ENCODE data around the gene SVEP1. TPM values are rescaled to one million over a fixed set of nuclear protein-coding genes. Genes with fewer than 3 reads are reported as not detected.
A peak's percentile ranks its signal among the peaks of the same experiment; 100 is the strongest.

The SVEP1 gene
- total RNA-seq, 1 donor from 2014 or later = 44.6 TPM

DNA sequence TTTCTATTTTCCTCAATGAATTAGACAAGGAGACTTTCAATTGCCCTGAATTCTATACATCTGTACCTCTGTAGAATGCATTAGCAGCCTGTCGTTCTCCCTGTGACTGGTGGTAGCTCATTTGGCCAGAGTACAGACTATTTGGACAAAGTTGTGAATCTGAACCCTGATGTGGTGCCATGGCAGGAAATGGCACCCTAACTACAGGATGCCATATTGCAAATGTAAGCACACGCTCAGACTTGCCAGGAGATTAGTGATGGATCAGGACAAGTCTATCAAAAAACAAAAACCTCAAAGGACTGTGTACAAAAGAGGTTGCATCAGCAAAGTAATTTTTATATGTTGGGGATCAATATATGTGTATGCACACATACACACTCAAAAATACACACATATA, 58.3 kb downstream of the SVEP1 start:
- DNase-seq = no peak

DNA sequence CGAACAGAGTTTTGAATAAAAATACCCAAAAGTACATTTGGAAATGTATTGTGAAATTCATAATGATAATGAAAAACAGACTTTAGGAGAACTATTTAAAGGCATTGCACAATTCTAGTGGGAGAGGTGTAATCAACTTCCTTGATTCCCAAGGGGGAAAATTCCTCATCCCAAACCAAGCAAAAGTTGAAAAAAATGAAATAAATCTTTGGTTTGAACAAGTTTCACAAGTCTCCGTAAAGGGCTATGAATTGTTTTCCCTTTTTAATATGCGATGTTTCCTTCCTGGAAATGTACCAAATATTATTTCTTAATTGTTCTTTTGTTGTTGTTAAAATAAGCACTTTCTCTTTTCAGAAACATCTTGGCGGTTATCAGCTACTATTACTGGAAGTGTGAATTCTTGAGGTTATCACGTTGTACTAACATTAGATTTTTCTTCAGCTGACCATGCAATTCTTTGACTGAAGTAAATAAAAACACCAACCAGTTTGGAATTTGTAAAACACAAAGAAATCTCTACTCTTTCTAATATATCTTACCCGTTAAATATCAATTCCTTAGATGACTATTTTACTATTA, 59.3 kb downstream of the SVEP1 start:
- peak; percentile 65 for DNase-seq

DNA sequence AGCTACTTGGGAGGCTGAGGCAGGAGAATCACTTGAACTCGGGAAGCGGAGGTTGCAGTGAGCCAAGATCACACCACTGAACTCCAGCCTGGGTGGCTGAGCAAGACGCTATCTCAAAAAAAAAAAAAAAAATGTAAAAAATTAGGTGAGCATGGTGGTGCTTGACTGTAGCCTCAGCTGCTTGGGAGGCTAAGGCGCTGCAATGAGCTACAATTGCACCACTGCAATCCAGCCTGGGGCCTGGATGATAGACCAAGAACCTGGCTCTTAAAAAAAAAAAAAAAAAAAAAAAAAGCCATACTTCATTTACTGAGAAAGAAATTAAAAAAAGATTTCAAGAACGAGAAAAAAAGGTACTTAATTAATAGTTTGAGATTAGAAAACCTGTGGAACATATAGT, 62.1 kb downstream of the SVEP1 start:
- DNase-seq = no peak

DNA sequence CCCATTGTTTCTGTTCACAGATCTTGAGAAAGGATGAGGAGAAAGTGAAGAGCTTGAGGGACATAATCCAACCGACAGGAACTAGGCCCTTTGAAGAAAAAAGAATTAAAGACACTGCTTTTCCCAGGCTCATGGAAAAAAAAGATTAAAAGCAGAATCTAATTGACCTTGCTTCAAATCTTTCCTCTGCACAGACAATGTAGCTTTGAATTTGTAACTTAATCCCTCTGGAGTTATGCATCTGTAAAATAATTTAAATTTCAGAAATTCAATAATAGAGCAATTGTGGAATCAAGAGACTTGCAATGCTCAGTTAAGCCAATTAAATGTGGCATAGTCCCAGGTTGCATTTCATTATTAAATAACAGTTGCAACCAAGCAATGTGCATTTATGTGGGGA, 64.6 kb downstream of the SVEP1 start:
- DNase-seq = no peak

DNA sequence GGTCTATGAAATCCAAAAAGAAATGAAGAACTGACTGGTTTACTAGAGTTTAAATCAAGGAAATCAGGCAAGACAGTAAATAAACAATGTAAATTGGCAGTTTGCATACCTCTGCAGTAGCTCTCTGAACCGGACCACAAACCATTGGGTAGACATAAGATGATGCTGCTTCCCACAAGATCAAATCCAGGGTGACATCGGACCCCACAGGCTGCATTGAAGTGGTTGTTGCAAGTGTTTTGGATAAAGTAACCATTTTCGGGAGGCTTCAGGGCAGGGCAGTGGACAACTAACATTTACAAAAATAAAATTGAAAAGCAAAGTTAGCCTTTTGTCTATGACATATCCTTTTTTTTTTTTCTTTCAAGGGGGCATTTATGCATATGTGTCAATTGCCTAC, 66.7 kb downstream of the SVEP1 start:
- no peak for DNase-seq

DNA sequence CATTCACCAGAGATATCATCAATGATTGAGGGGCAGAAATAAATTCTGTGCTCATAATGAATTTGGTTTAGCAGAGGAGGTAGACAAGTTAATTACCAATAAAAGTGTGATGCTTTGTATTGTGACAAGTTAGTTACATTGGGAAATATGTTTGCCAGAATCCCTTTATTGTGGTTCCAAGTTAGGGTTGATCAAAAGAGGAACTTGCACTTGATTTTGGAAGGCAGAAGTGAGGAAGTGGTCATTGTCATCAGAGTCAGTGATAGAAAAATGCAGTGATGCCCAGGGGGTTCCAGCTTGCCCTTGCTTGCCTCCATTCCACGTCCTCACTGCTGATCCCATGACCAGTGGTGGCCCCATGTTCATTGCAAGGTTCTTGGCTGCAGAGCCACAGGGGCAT, 69.7 kb downstream of the SVEP1 start:
- no peak for DNase-seq

DNA sequence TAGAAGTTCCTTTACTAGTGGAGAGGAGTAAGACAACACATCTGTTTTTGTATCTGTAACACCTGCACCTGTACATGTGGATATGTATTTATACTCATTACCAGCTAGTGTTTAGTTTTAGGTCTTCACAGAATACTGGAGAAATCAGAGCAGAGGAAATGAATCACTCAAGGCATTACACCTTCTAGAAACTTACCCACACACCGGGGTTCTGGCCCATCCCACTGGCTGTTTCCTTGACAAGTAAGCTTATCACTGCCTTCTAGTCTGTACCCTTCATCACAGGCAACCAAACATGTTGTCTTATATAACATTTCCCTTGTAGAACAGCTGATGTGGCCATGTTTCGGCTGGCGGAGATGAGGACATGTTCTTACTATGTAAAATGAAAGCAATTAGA, 76.7 kb downstream of the SVEP1 start:
- DNase-seq = no peak

DNA sequence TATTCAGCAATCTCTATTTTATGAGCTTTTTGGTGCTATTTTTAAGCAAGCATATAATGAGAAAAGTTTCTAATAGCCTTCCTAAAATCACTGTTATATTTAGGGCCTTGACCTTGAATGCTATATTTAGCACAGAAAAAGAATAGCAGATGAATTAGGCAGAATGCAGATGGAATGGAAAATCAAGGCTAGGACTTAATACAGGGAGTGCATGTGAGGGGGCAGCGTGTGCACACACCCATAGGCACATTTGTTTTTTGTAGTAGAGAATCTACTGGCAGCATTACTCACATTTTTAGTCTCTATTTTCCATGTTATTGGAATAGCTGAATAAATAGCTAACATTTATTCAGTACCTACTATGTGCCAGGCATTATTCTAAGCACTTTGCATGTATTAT, 79.9 kb downstream of the SVEP1 start:
- DNase-seq = no peak

DNA sequence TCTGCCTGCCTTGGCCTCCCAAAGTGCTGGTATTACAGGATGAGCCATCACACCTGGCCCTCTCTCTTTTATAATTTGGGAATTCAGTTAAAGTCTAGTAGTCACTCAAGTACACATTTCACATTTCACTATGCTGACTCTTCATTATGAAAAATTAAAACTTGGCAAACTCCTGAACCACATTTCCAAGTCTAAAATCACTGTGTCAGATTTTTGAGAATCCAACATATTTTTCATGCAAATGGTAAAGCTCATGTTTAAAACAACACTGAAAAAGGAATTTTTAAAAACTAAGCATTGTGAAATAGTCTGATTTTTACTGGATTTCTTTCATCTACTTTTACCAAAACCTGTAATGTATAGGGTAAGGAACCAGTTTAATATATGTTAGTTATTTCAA, 92.3 kb downstream of the SVEP1 start:
- no peak for DNase-seq

DNA sequence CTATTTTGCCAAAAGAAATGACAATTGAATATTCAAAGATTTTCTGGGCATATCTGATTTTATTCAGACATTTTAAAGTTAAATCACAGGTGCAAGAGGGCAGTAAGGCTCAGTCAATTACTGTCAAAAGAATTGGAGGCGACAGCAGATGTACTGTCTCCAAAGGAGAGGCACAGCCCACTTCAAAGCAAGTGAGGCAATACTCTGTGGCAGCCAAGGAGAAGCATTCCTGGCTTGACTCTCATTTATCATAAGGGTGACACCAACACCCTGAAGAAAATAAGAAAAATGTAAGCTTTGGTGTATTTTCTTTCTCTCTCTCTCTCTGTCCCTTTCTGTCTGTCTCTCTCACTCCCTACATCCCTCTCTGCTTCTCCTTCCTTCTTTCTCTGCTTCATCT, 93.3 kb downstream of the SVEP1 start:
- no peak for DNase-seq

DNA sequence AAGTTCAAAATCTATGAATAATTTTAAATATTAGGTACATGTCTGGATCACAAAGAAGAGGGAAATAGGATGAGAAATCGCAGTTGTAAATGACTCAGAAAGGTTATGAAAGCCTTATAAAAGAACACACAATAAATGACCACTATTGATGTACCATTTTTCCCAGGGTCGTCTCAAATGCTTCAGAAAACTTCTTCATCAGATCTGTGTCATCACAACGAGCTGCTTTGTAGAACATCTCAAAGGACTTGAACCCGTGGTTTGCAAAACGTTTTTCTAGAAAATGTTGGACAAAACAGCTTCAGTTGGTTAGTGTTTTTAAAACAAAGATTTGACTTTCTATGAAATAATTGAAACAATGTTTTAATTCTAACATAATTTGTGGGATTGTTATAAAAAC, 100.1 kb downstream of the SVEP1 start:
- DNase-seq = no peak

DNA sequence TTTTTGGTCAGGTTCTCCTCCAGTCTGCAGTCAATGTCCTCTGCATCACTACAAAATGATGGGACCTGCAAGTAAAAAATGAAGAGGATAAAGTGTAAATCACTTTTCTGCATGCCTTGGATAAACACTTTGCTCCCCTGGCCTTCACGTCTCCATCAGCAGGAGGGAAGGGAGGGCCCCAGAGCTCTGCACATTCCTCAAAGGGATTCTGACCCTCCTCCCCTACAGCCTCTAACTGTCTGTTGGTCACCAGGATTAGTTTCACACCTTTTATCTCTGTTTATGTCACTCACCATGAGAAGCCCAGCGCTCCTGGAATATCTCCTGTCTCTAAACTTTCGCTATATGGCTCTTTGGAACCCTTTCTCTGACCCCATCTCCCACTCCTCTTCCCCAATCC, 103.3 kb downstream of the SVEP1 start:
- no peak for DNase-seq

DNA sequence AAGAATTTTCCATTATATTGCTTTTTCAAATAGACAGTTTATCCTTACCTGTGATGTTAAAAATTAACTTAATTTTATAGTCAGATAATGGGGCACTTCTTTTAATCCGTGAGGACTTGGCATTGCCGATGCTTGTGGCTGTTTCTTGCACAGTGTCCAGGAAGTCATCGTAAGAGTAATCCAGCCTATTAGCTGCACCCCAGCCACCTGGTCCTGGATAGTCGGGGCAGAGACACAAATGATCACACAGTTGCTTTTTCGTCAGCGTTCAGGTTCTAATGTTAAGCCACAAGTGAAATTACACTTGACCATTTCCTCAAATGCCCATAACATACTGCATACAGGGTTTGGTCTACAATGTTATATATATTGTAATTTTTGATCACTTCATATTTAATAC, 107.4 kb downstream of the SVEP1 start:
- no peak for DNase-seq

DNA sequence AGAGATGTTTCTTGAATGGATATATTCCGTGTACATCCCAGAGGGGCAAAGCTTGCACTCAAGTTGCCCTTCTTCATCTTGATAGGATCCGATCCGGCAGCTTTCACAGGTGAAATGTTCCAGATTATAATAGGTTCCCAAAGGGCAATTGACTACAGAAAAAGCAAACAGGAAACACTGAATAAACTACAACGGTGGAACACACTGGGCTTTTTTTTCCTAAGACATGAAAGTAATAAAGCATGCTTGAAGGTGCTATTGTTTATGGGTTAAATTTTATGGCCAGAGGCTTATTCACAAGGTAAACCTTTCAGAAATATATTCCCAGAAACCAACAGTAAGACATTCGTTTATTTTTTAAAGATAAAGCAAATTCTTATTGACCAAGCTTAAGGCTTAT, 110.6 kb downstream of the SVEP1 start:
- no peak for DNase-seq

DNA sequence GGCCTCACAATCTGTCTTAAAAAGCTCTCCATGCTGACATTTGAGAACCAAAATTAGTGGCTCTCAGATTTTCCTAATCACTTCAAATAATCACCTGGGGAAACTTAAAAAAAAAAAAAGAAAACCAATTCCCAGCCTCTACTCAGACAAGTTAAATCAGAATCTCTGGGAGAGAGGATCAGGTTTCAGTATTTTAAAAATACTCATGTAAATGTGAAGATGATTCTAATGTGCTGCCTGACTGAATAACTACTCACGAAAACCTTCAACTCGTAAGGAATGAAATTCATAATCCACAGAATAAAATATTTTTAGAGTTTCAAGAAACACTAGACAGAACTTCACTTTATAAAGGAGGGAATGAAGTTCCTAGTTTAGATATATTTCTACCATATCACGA, 114.4 kb downstream of the SVEP1 start:
- no peak for DNase-seq

DNA sequence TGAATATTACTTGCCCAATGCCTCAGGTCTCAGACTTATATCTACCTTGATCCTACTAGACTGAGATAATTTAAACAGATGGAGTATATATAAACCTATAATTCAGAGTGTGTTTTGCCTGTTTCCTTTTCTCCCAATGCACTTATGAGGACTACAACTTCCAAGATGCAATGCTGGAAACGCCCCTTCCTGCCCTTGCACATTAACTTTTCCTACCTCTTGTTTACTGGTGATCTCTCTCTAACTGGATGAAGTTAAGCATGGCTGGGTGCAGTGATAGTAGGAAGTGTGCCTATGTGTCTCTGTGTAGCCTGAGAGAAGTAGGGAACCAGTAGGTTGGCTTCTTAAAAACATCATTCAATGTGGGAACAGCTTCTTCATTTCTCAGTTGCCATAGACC, 115.2 kb downstream of the SVEP1 start:
- no peak for DNase-seq

DNA sequence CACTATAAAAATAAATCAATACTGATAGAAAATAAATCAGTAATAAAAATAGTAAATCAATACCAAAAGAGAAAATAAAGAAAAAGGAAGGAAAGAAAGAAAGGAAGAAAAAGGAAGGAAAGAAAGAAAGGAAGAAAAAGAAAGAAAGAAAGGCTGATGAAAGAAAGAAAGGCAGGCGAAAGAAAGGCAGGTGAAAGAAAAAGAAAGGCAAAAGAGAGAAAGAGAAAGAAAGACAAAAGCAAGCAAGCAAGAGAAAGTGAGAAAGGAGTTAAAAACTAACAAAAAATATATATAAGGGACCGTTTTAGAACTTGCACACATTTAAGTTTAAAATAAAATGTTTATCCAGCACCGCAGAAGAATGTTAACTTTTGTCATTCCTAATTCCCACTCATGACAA, 116.0 kb downstream of the SVEP1 start:
- DNase-seq = no peak

DNA sequence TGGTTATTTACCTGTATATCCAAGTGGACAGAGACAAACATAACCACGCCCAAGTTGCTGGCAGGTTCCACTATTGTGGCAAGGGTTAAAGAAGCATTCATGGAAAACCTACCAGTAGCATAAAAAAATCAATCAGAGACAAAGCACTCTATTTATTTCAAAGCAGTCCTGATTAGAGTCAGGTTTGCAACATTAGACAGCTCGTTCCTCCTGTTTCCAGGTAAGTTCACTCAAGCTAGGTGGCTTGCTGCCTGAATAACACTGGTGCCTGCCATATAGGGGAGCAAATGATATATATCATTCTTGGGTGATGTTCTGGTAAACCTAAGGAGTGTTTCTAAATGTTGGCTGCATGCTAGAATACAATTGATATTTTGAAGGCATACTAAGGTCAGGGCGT, 122.3 kb downstream of the SVEP1 start:
- no peak for DNase-seq

DNA sequence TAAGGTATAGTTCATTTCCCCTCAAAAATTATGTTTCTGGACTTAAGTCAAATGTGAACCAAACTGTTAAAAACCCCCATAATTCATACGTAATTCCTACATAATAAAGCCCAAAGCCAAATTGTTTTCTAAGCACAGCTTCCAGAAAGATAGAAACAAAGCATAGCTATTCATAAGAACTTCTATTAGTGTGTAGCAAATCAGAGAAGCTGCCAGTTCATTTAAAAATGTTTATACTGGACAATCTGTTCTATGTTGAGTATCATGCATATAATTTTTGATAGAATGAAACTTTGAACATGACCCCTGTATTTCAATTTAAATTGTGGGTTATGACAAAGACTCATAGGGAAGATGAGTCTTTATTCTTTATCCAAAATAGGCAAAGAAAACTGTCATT, 122.9 kb downstream of the SVEP1 start:
- DNase-seq = no peak

DNA sequence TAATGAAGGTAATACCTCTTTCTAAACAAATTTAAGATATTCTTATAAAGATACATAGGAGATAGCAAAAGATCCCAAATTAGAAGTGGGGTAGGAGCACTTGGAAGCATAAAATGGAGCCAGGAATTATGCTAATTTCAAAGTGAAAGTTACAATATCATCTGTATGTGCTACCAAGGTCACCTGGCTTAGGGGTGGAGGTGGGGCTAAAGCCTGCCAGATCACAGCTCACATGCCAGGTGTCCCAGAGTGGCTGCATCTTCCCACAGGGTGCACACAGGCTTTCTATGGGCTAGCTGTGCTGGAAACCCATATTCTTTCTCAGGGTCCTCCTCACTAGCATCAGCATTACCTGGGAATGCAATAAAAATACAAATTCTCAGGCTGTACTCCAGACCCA, 123.7 kb downstream of the SVEP1 start:
- DNase-seq = no peak

DNA sequence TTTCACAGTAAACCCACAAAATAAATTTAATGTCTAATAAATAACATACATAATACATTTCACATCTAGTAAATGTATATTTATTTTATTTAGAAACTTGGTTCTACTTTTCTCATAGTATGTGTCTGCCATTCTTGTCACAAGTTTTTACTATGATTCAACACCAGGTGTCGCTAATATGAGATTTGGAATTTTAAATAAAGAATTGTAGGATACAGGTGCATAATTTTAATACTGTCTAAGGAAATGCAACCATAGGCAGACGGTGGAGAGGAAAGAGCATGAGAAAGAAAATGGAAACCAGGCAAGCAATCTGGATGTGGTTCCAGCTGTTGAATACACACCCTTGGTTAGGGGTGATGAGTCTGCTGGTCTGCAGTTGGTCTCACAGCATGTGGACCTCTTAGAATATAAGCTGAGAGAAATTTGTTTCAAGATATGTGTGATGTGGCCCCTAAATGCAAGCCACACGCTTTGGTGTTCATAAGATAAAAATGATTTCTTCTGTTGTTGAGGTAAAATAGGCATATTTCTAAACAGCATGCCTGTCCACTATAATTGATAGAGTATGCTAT, 127.2 kb downstream of the SVEP1 start:
- peak; percentile 48 for DNase-seq

DNA sequence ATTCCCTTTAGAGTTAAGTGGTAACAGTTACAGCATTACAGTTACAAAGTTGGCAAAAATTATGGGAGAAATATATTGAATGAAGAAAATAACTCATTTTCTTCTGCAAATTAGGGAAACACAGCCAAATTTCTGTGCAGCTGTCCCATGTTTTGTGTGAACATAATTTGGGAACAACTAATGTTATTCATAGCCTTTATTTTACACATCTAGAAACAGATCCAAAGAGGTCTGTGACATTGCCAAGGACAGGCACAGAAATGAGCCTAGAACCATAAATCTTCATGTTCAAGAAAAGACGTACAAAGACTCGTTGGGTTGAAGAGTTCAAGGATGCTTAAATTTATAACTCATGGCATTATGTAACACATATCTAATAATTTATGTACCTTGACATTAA, 127.8 kb downstream of the SVEP1 start:
- DNase-seq = peak; percentile 59

DNA sequence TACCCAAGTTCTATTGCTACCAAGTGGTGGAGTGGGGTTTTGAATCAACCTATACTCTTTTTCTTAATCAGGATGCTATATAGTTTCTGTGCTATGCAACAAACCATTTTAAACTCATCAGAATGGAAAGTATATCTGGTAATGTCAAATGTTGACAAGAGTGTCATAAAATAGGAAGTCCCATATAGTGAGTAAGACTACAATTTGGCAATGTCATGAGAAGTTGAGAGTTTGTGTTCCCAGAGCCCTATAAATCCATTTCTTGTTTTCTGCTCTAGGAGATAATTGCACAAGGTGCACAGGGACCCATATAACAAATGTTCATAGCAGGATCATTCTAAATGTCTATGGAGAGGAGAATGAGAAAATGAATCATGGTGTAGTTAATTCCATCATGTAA, 132.1 kb downstream of the SVEP1 start:
- no peak for DNase-seq

DNA sequence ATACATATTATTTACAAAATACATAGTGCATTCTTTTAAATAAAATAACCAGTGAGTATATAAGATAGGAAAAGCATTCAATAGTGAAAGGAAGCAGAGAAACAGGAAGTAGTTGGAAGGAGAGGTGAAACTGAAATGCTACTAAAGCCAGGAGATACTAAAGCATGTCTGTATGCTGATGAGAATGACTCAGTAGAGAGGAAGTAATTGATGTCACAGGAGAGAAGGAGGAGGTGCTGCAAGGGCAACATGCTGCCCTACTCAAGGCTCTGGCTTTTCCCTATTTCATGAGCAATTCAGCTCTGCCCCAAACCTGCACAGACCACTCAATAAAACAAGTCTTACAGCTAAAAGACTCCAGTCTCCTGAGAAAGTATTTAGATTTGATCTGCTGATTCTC, 133.4 kb downstream of the SVEP1 start:
- DNase-seq = no peak

DNA sequence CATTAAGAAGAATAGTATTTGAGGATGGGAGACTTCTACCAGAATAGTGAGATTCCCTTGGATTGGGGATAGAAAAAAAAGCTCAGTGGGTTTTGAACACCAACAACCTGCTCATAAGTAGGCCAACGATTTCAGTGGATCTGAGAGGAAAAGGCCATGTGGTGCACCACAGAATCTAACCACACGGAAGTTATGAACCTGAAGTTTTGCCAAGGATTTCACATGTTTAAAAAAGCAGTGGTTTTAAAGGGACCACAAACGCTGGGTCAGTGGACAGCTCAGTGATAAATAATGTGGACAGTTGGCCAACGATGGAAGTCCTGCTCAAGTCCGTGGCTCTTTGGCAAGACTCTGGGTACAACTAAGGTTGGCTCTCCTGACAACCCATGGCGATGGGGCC, 134.6 kb downstream of the SVEP1 start:
- DNase-seq = no peak

All from skin of body (tissue), 2 donors.